IMR-90 (cell line): Measurements from ENCODE around the gene RRP8. TPM values are rescaled to one million over a fixed set of nuclear protein-coding genes. Genes with fewer than 3 reads are reported as not detected.

Experiments used
- ATAC-seq: fragments of 200-7000 bp; cut with Tn5 transposase; 2 replicates; pipeline ENCODE4 v1.9.1; 2020; ENCODE audit warnings: low read depth, mild to moderate bottlenecking, moderate library complexity
- BruUV-seq: library from RNA; stranded (reverse); fragments of 400-500 nt; replicated peaks from 2 replicates; lab custom pipeline; 2021; lab: Mats Ljungman, UMichigan
- CTCF ChIA-PET: fragments of 300-600 bp; formaldehyde crosslinking; extraction: SDS; loops from one replicate; lab custom pipeline; 2021; ENCODE audit warnings: antibody characterized with exemption; lab: Yijun Ruan, JAX
- POLR2A ChIA-PET: fragments of 300-600 bp; sonication (Branson Sonifier 250); formaldehyde crosslinking; loops from one replicate; lab custom pipeline; 2022; ENCODE audit warnings: antibody characterized with exemption; ENCODE audit not compliant: unreplicated experiment; lab: Charles Lee
- DNase-seq: peaks from one replicate; pipeline ENCODE4 v3.0.0; 2013
- H2AFZ ChIP-seq: replicated peaks from 2 replicates; pipeline ENCODE3; 2013; ENCODE audit warnings: low read length, mild to moderate bottlenecking; ENCODE audit not compliant: poor library complexity
- H2AK5ac ChIP-seq: 2 replicates; pipeline ENCODE4 v1.6.1; 2013; ENCODE audit warnings: low read depth, low read length, inconsistent platforms
- H2AK9ac ChIP-seq: replicated peaks from 2 replicates; pipeline ENCODE3; 2013; ENCODE audit warnings: mild to moderate bottlenecking, low read depth, low read length, moderate library complexity; ENCODE audit not compliant: poor library complexity
- H2BK120ac ChIP-seq: 2 replicates; pipeline ENCODE4 v1.6.1; 2013; ENCODE audit warnings: low read depth, low read length, inconsistent platforms
- H2BK15ac ChIP-seq: 3 replicates; pipeline ENCODE4 v1.6.1; 2013; ENCODE audit warnings: low read depth, low read length, inconsistent platforms
- H2BK20ac ChIP-seq: 2 replicates; pipeline ENCODE4 v1.6.1; 2013; ENCODE audit warnings: low read depth, mild to moderate bottlenecking, inconsistent platforms, low read length, moderate library complexity
- H2BK5ac ChIP-seq: 2 replicates; pipeline ENCODE4 v1.6.1; 2013; ENCODE audit warnings: mild to moderate bottlenecking, low read depth, low read length, inconsistent platforms; ENCODE audit not compliant: poor library complexity, severe bottlenecking
- H3K14ac ChIP-seq: replicated peaks from 2 replicates; pipeline ENCODE4 v1.6.1; 2013; ENCODE audit warnings: low read depth, low read length, inconsistent platforms
- H3K18ac ChIP-seq: 2 replicates; pipeline ENCODE4 v1.6.1; 2013; ENCODE audit warnings: low read depth, low read length, control low read depth
- H3K23ac ChIP-seq: 2 replicates; pipeline ENCODE4 v1.6.1; 2013; ENCODE audit warnings: low read depth, low read length, inconsistent platforms
- H3K27ac ChIP-seq: 2 replicates; pipeline ENCODE4 v1.5.1; 2013; ENCODE audit warnings: mild to moderate bottlenecking, control low read depth, low read length; ENCODE audit not compliant: insufficient read depth
- H3K27me3 ChIP-seq: 2 replicates; pipeline ENCODE4 v1.6.1; 2013; ENCODE audit warnings: low read length; ENCODE audit not compliant: control insufficient read depth, insufficient read depth
- H3K36me3 ChIP-seq: 2 replicates; pipeline ENCODE4 v1.6.1; 2013; ENCODE audit warnings: low read length, mixed read lengths; ENCODE audit not compliant: control insufficient read depth, insufficient read depth
- H3K4ac ChIP-seq: 2 replicates; pipeline ENCODE4 v1.6.1; 2013; ENCODE audit warnings: low read depth, low read length, inconsistent platforms
- H3K4me1 ChIP-seq: 2 replicates; pipeline ENCODE4 v1.6.1; 2013; ENCODE audit warnings: low read length, mixed read lengths; ENCODE audit not compliant: control insufficient read depth, insufficient read depth
- H3K4me2 ChIP-seq: 2 replicates; pipeline ENCODE4 v1.6.1; 2013; ENCODE audit warnings: low read depth, mild to moderate bottlenecking, control low read depth, low read length, moderate library complexity
- H3K4me3 ChIP-seq: 2 replicates; pipeline ENCODE4 v1.5.1; 2013; ENCODE audit warnings: low read depth, mild to moderate bottlenecking, control low read depth, low read length, moderate library complexity; ENCODE audit not compliant: insufficient read depth
- H3K56ac ChIP-seq: 2 replicates; pipeline ENCODE4 v1.6.1; 2013; ENCODE audit warnings: low read length, inconsistent platforms; ENCODE audit not compliant: insufficient read depth; ENCODE audit errors: extremely low read depth
- H3K79me1 ChIP-seq, 2 experiments: 2 replicates each; pipeline ENCODE4 v1.6.1; 2013; ENCODE audit warnings: low read length in 2 of 2, inconsistent platforms in 1 of 2, low read depth in 1 of 2
- H3K9ac ChIP-seq: 2 replicates; pipeline ENCODE4 v1.6.1; 2013; ENCODE audit warnings: low read depth, low read length, control low read depth
- H3K9me1 ChIP-seq: 2 replicates; pipeline ENCODE4 v1.6.1; 2013; ENCODE audit warnings: low read length, inconsistent platforms; ENCODE audit not compliant: insufficient read depth
- H3K9me3 ChIP-seq: 2 replicates; pipeline ENCODE4 v1.6.1; 2013; ENCODE audit warnings: low read length; ENCODE audit not compliant: control insufficient read depth, insufficient read depth
- H4K20me1 ChIP-seq: 2 replicates; pipeline ENCODE4 v1.6.1; 2013; ENCODE audit warnings: low read length, inconsistent platforms; ENCODE audit not compliant: insufficient read depth
- H4K5ac ChIP-seq: 2 replicates; pipeline ENCODE4 v1.6.1; 2013; ENCODE audit warnings: mild to moderate bottlenecking, low read depth, low read length, control low read depth
- H4K8ac ChIP-seq, 2 experiments: 2 replicates each; pipeline ENCODE4 v1.6.1; 2013; ENCODE audit warnings: low read depth in 2 of 2, low read length in 2 of 2, control low read depth in 1 of 2, inconsistent platforms in 1 of 2
- H4K91ac ChIP-seq: 2 replicates; pipeline ENCODE4 v1.6.1; 2013; ENCODE audit warnings: low read depth, low read length, inconsistent platforms; ENCODE audit not compliant: insufficient read depth
- BHLHE40 ChIP-seq: fragments of 150-350 bp; IDR thresholded peaks from 2 replicates; pipeline ENCODE4 v1.6.1; 2016; ENCODE audit warnings: mild to moderate bottlenecking, low read depth, low read length
- CEBPB ChIP-seq: IDR thresholded peaks from 2 replicates; pipeline ENCODE4 v1.6.1; 2012; ENCODE audit warnings: low read depth, low read length, improper control_type of control experiment
- CHD1 ChIP-seq: IDR thresholded peaks from 2 replicates; pipeline ENCODE4 v1.6.1; 2012; ENCODE audit warnings: low read depth, low read length, improper control_type of control experiment
- CTCF ChIP-seq: conservative IDR thresholded peaks from 2 replicates; pipeline ENCODE4 v1.5.1; 2012; ENCODE audit warnings: mild to moderate bottlenecking, low read depth, low read length, improper control_type of control experiment
- ELK1 ChIP-seq: fragments of 150-350 bp; IDR thresholded peaks from 2 replicates; pipeline ENCODE4 v1.6.1; 2016; ENCODE audit warnings: low read depth, mild to moderate bottlenecking, low read length, moderate library complexity, borderline replicate concordance
- FOS ChIP-seq: fragments of 150-350 bp; IDR thresholded peaks from 2 replicates; pipeline ENCODE4 v1.6.1; 2016; ENCODE audit warnings: low read depth, low read length
- MAFK ChIP-seq: IDR thresholded peaks from 2 replicates; pipeline ENCODE4 v1.6.1; 2012; ENCODE audit warnings: low read depth, low read length, improper control_type of control experiment
- MAZ ChIP-seq: IDR thresholded peaks from 2 replicates; pipeline ENCODE4 v1.6.1; 2012; ENCODE audit warnings: low read depth, mild to moderate bottlenecking, low read length, improper control_type of control experiment, moderate library complexity, borderline replicate concordance
- MXI1 ChIP-seq: IDR thresholded peaks from 2 replicates; pipeline ENCODE4 v1.6.1; 2012; ENCODE audit warnings: low read depth, mild to moderate bottlenecking, low read length, moderate library complexity, borderline replicate concordance
- NFE2L2 ChIP-seq: fragments of 150-350 bp; IDR thresholded peaks from 2 replicates; pipeline ENCODE4 v1.6.1; 2016; ENCODE audit warnings: low read depth, mild to moderate bottlenecking, low read length
- POLR2A ChIP-seq: IDR thresholded peaks from 2 replicates; pipeline ENCODE4 v1.6.1; 2012; ENCODE audit warnings: mild to moderate bottlenecking, low read depth, low read length
- RAD21 ChIP-seq: IDR thresholded peaks from 2 replicates; pipeline ENCODE4 v1.6.1; 2012; ENCODE audit warnings: low read length, improper control_type of control experiment
- RCOR1 ChIP-seq: IDR thresholded peaks from 2 replicates; pipeline ENCODE4 v1.6.1; 2012; ENCODE audit warnings: mild to moderate bottlenecking, low read length, improper control_type of control experiment; ENCODE audit not compliant: insufficient replicate concordance
- RFX5 ChIP-seq: IDR thresholded peaks from 2 replicates; pipeline ENCODE4 v1.8.0; 2012; ENCODE audit warnings: low read depth, mild to moderate bottlenecking, low read length, moderate library complexity
- SMC3 ChIP-seq: fragments of 150-350 bp; IDR thresholded peaks from 2 replicates; pipeline ENCODE4 v1.6.1; 2016; ENCODE audit warnings: low read depth, mild to moderate bottlenecking, antibody characterized with exemption, low read length, moderate library complexity
- USF2 ChIP-seq: fragments of 150-350 bp; IDR thresholded peaks from 2 replicates; pipeline ENCODE4 v1.6.1; 2017; ENCODE audit warnings: mild to moderate bottlenecking, antibody characterized with exemption, low read length, low read depth
- WGBS, 2 experiments: methylation state at CpG; one replicate each; pipeline versions ENCODE4 v1.1.5 to v1.1.7; 2013; ENCODE audit warnings: missing lambda C conversion rate in 2 of 2; ENCODE audit not compliant: insufficient read length in 1 of 2; ENCODE audit errors: extremely low coverage in 2 of 2; 5-methylcytosine and 5-hydroxymethylcytosine counted together
- dilution Hi-C: fragments of 300-500 bp; cut with HindIII; formaldehyde crosslinking; loops from one replicate; pipeline ENCODE4 v1.14.3; 2018; ENCODE audit warnings: low sequenced_read_pairs; ENCODE audit not compliant: unreplicated experiment
- in situ Hi-C: fragments of 300-500 bp; cut with MboI; formaldehyde crosslinking; loops from 3 replicates; pipeline ENCODE4 v1.14.3; 2019; ENCODE audit warnings: low sequenced_read_pairs, inconsistent platforms, mixed read lengths
- intact Hi-C: fragments of 100-400 bp; cut with micrococcal nuclease; formaldehyde crosslinking; loops from 2 replicates; pipeline ENCODE4 v1.10.0; 2022
- polyA plus RNA-seq, 3 experiments: library from polyadenylated mRNA; depleted of rRNA; stranded (reverse); fragments of >200 nt; gene quantifications; 2 replicates each; pipeline ENCODE4 v1.2.3, GENCODE V29; 2012; ENCODE audit warnings: low replicate concordance in 1 of 3
- total RNA-seq: library from RNA; depleted of rRNA; stranded (reverse); fragments of >200 nt; gene quantifications from 2 replicates; pipeline ENCODE4 v1.2.3, GENCODE V29; 2012

The RRP8 gene
- total and polyA plus RNA-seq, 2 of the 4 experiments (the other 2 are of a cell fraction), result 10.8 to 11.5 TPM

- H2AFZ ChIP-seq, result no peak overlapping the region
- no peak overlapping the region for H3K4me2 ChIP-seq
- no peak overlapping the region for H3K56ac ChIP-seq
- H2BK120ac ChIP-seq, result no peak overlapping the region
- POLR2A ChIA-PET, result no interaction called here
- intact Hi-C loops (no loop called here), in situ Hi-C loops (no loop called here), dilution Hi-C loops (no loop called here)
- CTCF ChIA-PET, result no interaction called here
- TF ChIP-seq RFX5, result no peak
- no peak for TF ChIP-seq ELK1
- TF ChIP-seq POLR2A, result no peak
- TF ChIP-seq BHLHE40, result no peak
- no peak for TF ChIP-seq RAD21
- TF ChIP-seq CTCF, result no peak
- TF ChIP-seq SMC3, result no peak
- no peak for TF ChIP-seq RCOR1
- no peak for TF ChIP-seq USF2
- no peak for TF ChIP-seq CHD1
- TF ChIP-seq CEBPB, result no peak
- no peak for TF ChIP-seq MAZ
- TF ChIP-seq NFE2L2, result no peak
- no peak for TF ChIP-seq MXI1
- no peak for TF ChIP-seq FOS
- no peak for TF ChIP-seq MAFK
- no peak overlapping the region for H3K4me3 ChIP-seq
- ATAC-seq, result no peak
- H3K36me3 ChIP-seq, result no peaks in the 10 kb centered on the region; the same call in 1 of the 2 replicates
- no peak overlapping the region for H3K4ac ChIP-seq
- H3K18ac ChIP-seq, result no peak overlapping the region
- no peak overlapping the region for H3K9ac ChIP-seq
- no peak overlapping the region for H2AK9ac ChIP-seq
- no TSS peak for BruUV-seq
- no peak overlapping the region for H4K91ac ChIP-seq
- H3K27ac ChIP-seq, result no peak overlapping the region
- no peak overlapping the region for H2BK20ac ChIP-seq
- no peak overlapping the region for H4K8ac ChIP-seq
- H3K27me3 ChIP-seq, result no peaks in the 10 kb centered on the region
- H3K9me3 ChIP-seq, result no peaks in the 10 kb centered on the region
- peaks cover 11% of the 10 kb centered on the region for H3K9me1 ChIP-seq
- H4K20me1 ChIP-seq, result no peaks in the 10 kb centered on the region
- H4K5ac ChIP-seq, result no peak overlapping the region
- no peak overlapping the region for H2AK5ac ChIP-seq
- no peak overlapping the region for H3K23ac ChIP-seq
- no peak overlapping the region for H2BK5ac ChIP-seq
- no peak for DNase-seq
- 100% methylated on average over 1 of the region's 7 CpGs; no CpG with 5 or more reads in 1 of the 2 experiments for WGBS, 2 experiments
- peaks cover 9% of the 10 kb centered on the region for H3K4me1 ChIP-seq
- H2BK15ac ChIP-seq, result no peak overlapping the region
- no peak overlapping the region for H3K14ac ChIP-seq
- peaks cover 0 to 3% of the 10 kb centered on the region in 2 experiments; a peak in 2 of 4 replicates for H3K79me1 ChIP-seq
Observed at GRCh38 chr11:6567371-6567745, 36.1 kb downstream of the RRP8 start.
